H7 (cell line): ENCODE data around the gene KIAA1217. TPM values are rescaled to one million over a fixed set of nuclear protein-coding genes. Genes with fewer than 3 reads are reported as not detected.

Experiments
- DNase-seq: peaks from one replicate; pipeline ENCODE4 v3.0.0; 2012
- H3K27me3 ChIP-seq: 2 replicates; pipeline ENCODE4 v1.6.0; 2011; ENCODE audit warnings: mild to moderate bottlenecking, low read length; ENCODE audit not compliant: control insufficient read depth, insufficient read depth
- H3K36me3 ChIP-seq: replicated peaks from 2 replicates; pipeline ENCODE4 v1.5.1; 2011; ENCODE audit warnings: low read length; ENCODE audit not compliant: control insufficient read depth, insufficient read depth
- H3K4me3 ChIP-seq: 2 replicates; pipeline ENCODE4 v1.5.1; 2011; ENCODE audit warnings: low read depth, mild to moderate bottlenecking, control low read depth, low read length, moderate library complexity; ENCODE audit not compliant: insufficient read depth
- total RNA-seq: library from RNA; depleted of rRNA; stranded (reverse); fragments of >200 nt; shearing (Covaris generic); gene quantifications from 2 replicates; pipeline ENCODE4 v1.2.3, GENCODE V29; 2014

The KIAA1217 gene
- total RNA-seq, 1 experiment from 2014 or later = 3.0 TPM

GRCh38 chr10:24358022-24358421 is 149.1 kb downstream of the KIAA1217 start:
- DNase-seq = no peak
- no peak overlapping the region for H3K4me3 ChIP-seq
- no peaks in the 10 kb centered on the region for H3K27me3 ChIP-seq
- H3K36me3 ChIP-seq = no peaks in the 10 kb centered on the region

GRCh38 chr10:24360282-24361127 is 151.6 kb downstream of the KIAA1217 start:
- Histone ChIP-seq H3K4me3 (no peak overlapping the region), H3K27me3 (no peaks in the 10 kb centered on the region), H3K36me3 (no peaks in the 10 kb centered on the region)
- DNase-seq = peak; percentile 70

- no peak overlapping the region for H3K4me3 ChIP-seq
- DNase-seq = no peak
- no peaks in the 10 kb centered on the region for H3K36me3 ChIP-seq
- no peaks in the 10 kb centered on the region for H3K27me3 ChIP-seq
Observed at GRCh38 chr10:24363070-24363469, 154.1 kb downstream of the KIAA1217 start.

GRCh38 chr10:24367688-24368087 is 158.8 kb downstream of the KIAA1217 start:
- H3K36me3 ChIP-seq = no peaks in the 10 kb centered on the region
- no peaks in the 10 kb centered on the region for H3K27me3 ChIP-seq
- DNase-seq = no peak
- H3K4me3 ChIP-seq = no peak overlapping the region

- DNase-seq = no peak
- no peak overlapping the region for H3K4me3 ChIP-seq
- no peaks in the 10 kb centered on the region; the same call in 1 of the 2 replicates for H3K36me3 ChIP-seq
- no peaks in the 10 kb centered on the region for H3K27me3 ChIP-seq
Observed at GRCh38 chr10:24370877-24371276, 161.9 kb downstream of the KIAA1217 start.

- DNase-seq = no peak
- H3K27me3 ChIP-seq = no peaks in the 10 kb centered on the region
- no peak overlapping the region for H3K4me3 ChIP-seq
- H3K36me3 ChIP-seq = no peaks in the 10 kb centered on the region; the same call in 1 of the 2 replicates
Observed at GRCh38 chr10:24371396-24371795, 162.5 kb downstream of the KIAA1217 start.

- Histone ChIP-seq H3K27me3 (no peaks in the 10 kb centered on the region), H3K4me3 (no peak overlapping the region), H3K36me3 (no peaks in the 10 kb centered on the region; the same call in 1 of the 2 replicates)
- DNase-seq = no peak
Observed at GRCh38 chr10:24374134-24374915, 165.4 kb downstream of the KIAA1217 start.

- H3K27me3 ChIP-seq = no peaks in the 10 kb centered on the region
- no peak overlapping the region for H3K4me3 ChIP-seq
- no peak for DNase-seq
- no peaks in the 10 kb centered on the region; the same call in 1 of the 2 replicates for H3K36me3 ChIP-seq
Observed at GRCh38 chr10:24375510-24375909, 166.6 kb downstream of the KIAA1217 start.

- no peaks in the 10 kb centered on the region for H3K27me3 ChIP-seq
- no peak overlapping the region for H3K4me3 ChIP-seq
- DNase-seq = no peak
- no peaks in the 10 kb centered on the region; the same call in 1 of the 2 replicates for H3K36me3 ChIP-seq
Observed at GRCh38 chr10:24376731-24377130, 167.8 kb downstream of the KIAA1217 start.

- H3K27me3 ChIP-seq = no peaks in the 10 kb centered on the region
- H3K4me3 ChIP-seq = no peak overlapping the region
- DNase-seq = no peak
- no peaks in the 10 kb centered on the region for H3K36me3 ChIP-seq
Observed at GRCh38 chr10:24378126-24378920, 169.4 kb downstream of the KIAA1217 start.

GRCh38 chr10:24381235-24382010 is 172.5 kb downstream of the KIAA1217 start:
- Histone ChIP-seq H3K27me3 (no peaks in the 10 kb centered on the region), H3K36me3 (no peaks in the 10 kb centered on the region), H3K4me3 (no peak overlapping the region)
- DNase-seq = no peak

GRCh38 chr10:24382045-24382444 is 173.1 kb downstream of the KIAA1217 start:
- no peak overlapping the region for H3K4me3 ChIP-seq
- H3K36me3 ChIP-seq = no peaks in the 10 kb centered on the region
- no peaks in the 10 kb centered on the region for H3K27me3 ChIP-seq
- no peak for DNase-seq

- no peaks in the 10 kb centered on the region for H3K27me3 ChIP-seq
- H3K4me3 ChIP-seq = no peak overlapping the region
- H3K36me3 ChIP-seq = no peaks in the 10 kb centered on the region
- DNase-seq = no peak
Observed at GRCh38 chr10:24382596-24382978, 173.6 kb downstream of the KIAA1217 start.
